Effector memory CD8-positive, alpha-beta T cell (primary cell): ENCODE results near the gene RNU1-3.
"Not testable (repeated sequence)": the region's sequence is repeated elsewhere in the genome, so short reads cannot be mapped to it uniquely, and the experiment has no call there.

Source experiments
- ATAC-seq: fragments of 150-1000 bp; cut with Tn5 transposase; replicated peaks from 2 replicates; pipeline ENCODE4 v1.10.0; 2021; ENCODE audit warnings: mild to moderate bottlenecking, moderate library complexity
- DNase-seq, 3 experiments: peaks; one replicate each; pipeline ENCODE4 v3.0.0; 2021
- H3K27ac Mint-ChIP-seq, 2 donors: one replicate each; pipeline ENCODE4 v1.8.0; 2022; ENCODE audit warnings: mild to moderate bottlenecking in 2 of 2, mixed read lengths in 2 of 2, moderate library complexity in 2 of 2
- H3K27me3 Mint-ChIP-seq, 2 donors: one replicate each; pipeline ENCODE4 v1.8.0; 2022; ENCODE audit warnings: mixed read lengths in 2 of 2
- H3K36me3 Mint-ChIP-seq: one replicate; pipeline ENCODE4 v1.8.0; 2022; ENCODE audit warnings: mild to moderate bottlenecking, moderate library complexity, mixed read lengths; ENCODE audit not compliant: insufficient read depth
- H3K4me1 Mint-ChIP-seq, 2 donors: one replicate each; pipeline ENCODE4 v1.8.0; 2022; ENCODE audit warnings: low read depth in 2 of 2, mixed read lengths in 2 of 2
- H3K4me3 Mint-ChIP-seq, 2 donors: one replicate each; pipeline ENCODE4 v1.8.0; 2022; ENCODE audit warnings: mild to moderate bottlenecking in 2 of 2, mixed read lengths in 2 of 2, moderate library complexity in 2 of 2
- H3K9me3 Mint-ChIP-seq, 2 donors: one replicate each; pipeline ENCODE4 v1.8.0; 2022; ENCODE audit warnings: mixed read lengths in 2 of 2

Gene RNU1-3

GRCh38 chr1:16703141-16703540 is 36.4 kb upstream of the RNU1-3 start:
- H3K36me3 Mint-ChIP-seq, H3K27ac Mint-ChIP-seq, H3K4me1 Mint-ChIP-seq, H3K9me3 Mint-ChIP-seq, DNase-seq, ATAC-seq, H3K4me3 Mint-ChIP-seq: not testable (repeated sequence)
- H3K27me3 Mint-ChIP-seq, result peaks cover 0 to 16% of the 10 kb centered on the region in 2 donors

- DNase-seq, H3K9me3 Mint-ChIP-seq, H3K27ac Mint-ChIP-seq, H3K4me1 Mint-ChIP-seq, ATAC-seq, H3K36me3 Mint-ChIP-seq: not testable (repeated sequence)
- peak overlapping the region in 1 of 2 donors; percentile 29 for H3K4me3 Mint-ChIP-seq
- peaks cover 0 to 17% of the 10 kb centered on the region in 2 donors for H3K27me3 Mint-ChIP-seq
These were observed 35.5 kb upstream of the RNU1-3 start for GRCh38 chr1:16702280-16702679.

GRCh38 chr1:16701189-16701588 is 34.4 kb upstream of the RNU1-3 start:
- not testable (repeated sequence) for DNase-seq, H3K4me1 Mint-ChIP-seq, H3K4me3 Mint-ChIP-seq, H3K27ac Mint-ChIP-seq, H3K9me3 Mint-ChIP-seq, H3K36me3 Mint-ChIP-seq
- ATAC-seq, result peak; percentile 43
- H3K27me3 Mint-ChIP-seq, result peaks cover 0 to 20% of the 10 kb centered on the region in 2 donors

- DNase-seq, H3K27ac Mint-ChIP-seq, H3K9me3 Mint-ChIP-seq, H3K4me3 Mint-ChIP-seq, H3K4me1 Mint-ChIP-seq, H3K36me3 Mint-ChIP-seq: not testable (repeated sequence)
- ATAC-seq, result peak; percentile 69
- peaks cover 0 to 26% of the 10 kb centered on the region in 2 donors for H3K27me3 Mint-ChIP-seq
These were observed 33.6 kb upstream of the RNU1-3 start for GRCh38 chr1:16700138-16700895.

GRCh38 chr1:16699440-16699839 is 32.7 kb upstream of the RNU1-3 start:
- H3K27me3 Mint-ChIP-seq, result peaks cover 0 to 26% of the 10 kb centered on the region in 2 donors
- H3K9me3 Mint-ChIP-seq, H3K27ac Mint-ChIP-seq, DNase-seq, H3K4me3 Mint-ChIP-seq, H3K36me3 Mint-ChIP-seq, ATAC-seq, H3K4me1 Mint-ChIP-seq: not testable (repeated sequence)

- DNase-seq, H3K4me1 Mint-ChIP-seq, H3K9me3 Mint-ChIP-seq, ATAC-seq, H3K36me3 Mint-ChIP-seq, H3K4me3 Mint-ChIP-seq, H3K27ac Mint-ChIP-seq: not testable (repeated sequence)
- H3K27me3 Mint-ChIP-seq, result peaks cover 0 to 17% of the 10 kb centered on the region in 2 donors
These were observed 30.4 kb upstream of the RNU1-3 start for GRCh38 chr1:16697152-16697551.

GRCh38 chr1:16696507-16697150 is 29.9 kb upstream of the RNU1-3 start:
- peaks cover 0 to 17% of the 10 kb centered on the region in 2 donors for H3K27me3 Mint-ChIP-seq
- not testable (repeated sequence) for H3K36me3 Mint-ChIP-seq, DNase-seq, H3K4me3 Mint-ChIP-seq, H3K27ac Mint-ChIP-seq, H3K9me3 Mint-ChIP-seq, ATAC-seq, H3K4me1 Mint-ChIP-seq

GRCh38 chr1:16694308-16694702 is 27.6 kb upstream of the RNU1-3 start:
- Mint-ChIP-seq H3K4me3 (peak overlapping the region in 1 of 2 donors; percentile 15), H3K27me3 (peaks cover 0 to 17% of the 10 kb centered on the region in 2 donors)
- not testable (repeated sequence) for H3K27ac Mint-ChIP-seq, H3K4me1 Mint-ChIP-seq, H3K9me3 Mint-ChIP-seq, H3K36me3 Mint-ChIP-seq, DNase-seq, ATAC-seq

GRCh38 chr1:16693449-16694307 is 26.9 kb upstream of the RNU1-3 start:
- H3K27ac Mint-ChIP-seq, result not testable (repeated sequence)
- H3K27me3 Mint-ChIP-seq, result peaks cover 0 to 15% of the 10 kb centered on the region in 2 donors

GRCh38 chr1:16692717-16693448 is 26.1 kb upstream of the RNU1-3 start:
- DNase-seq, H3K4me1 Mint-ChIP-seq, H3K4me3 Mint-ChIP-seq, H3K27me3 Mint-ChIP-seq, H3K36me3 Mint-ChIP-seq, H3K27ac Mint-ChIP-seq, H3K9me3 Mint-ChIP-seq: not testable (repeated sequence)
- ATAC-seq, result peak; percentile 69

More at GRCh38 chr1:16693449-16694307, 26.9 kb upstream of the RNU1-3 start:
- H3K4me1 Mint-ChIP-seq, ATAC-seq, H3K4me3 Mint-ChIP-seq, H3K36me3 Mint-ChIP-seq, DNase-seq, H3K9me3 Mint-ChIP-seq: not testable (repeated sequence)

- not testable (repeated sequence) for H3K4me3 Mint-ChIP-seq, H3K4me1 Mint-ChIP-seq, H3K27me3 Mint-ChIP-seq, DNase-seq, H3K9me3 Mint-ChIP-seq, H3K27ac Mint-ChIP-seq, ATAC-seq, H3K36me3 Mint-ChIP-seq
These were observed 25.5 kb upstream of the RNU1-3 start for GRCh38 chr1:16692283-16692682.

GRCh38 chr1:16690971-16691682 is 24.4 kb upstream of the RNU1-3 start:
- not testable (repeated sequence) for H3K36me3 Mint-ChIP-seq, H3K4me1 Mint-ChIP-seq, H3K4me3 Mint-ChIP-seq, ATAC-seq, H3K9me3 Mint-ChIP-seq, H3K27me3 Mint-ChIP-seq, DNase-seq, H3K27ac Mint-ChIP-seq
